ENCODE results near the gene TFR2. TPM values are rescaled to one million over a fixed set of nuclear protein-coding genes. Genes with fewer than 3 reads are reported as not detected.

Gene TFR2
- total RNA-seq, 1 experiment from 2014 or later = 9.1 TPM

- ATAC-seq (peak; percentile 88), DNase-seq (ENCODE audit: low read depth, low spot score) (no peak)
- no peaks in the 10 kb centered on the region for H3K27me3 ChIP-seq (ENCODE audit: control insufficient read depth, insufficient read depth, low read length)
- peaks cover 8% of the 10 kb centered on the region; the same call in 1 of the 2 replicates for H3K4me1 ChIP-seq (ENCODE audit: control insufficient read depth, insufficient read depth, low read length)
- ChIA-PET CTCF (interaction anchor here (0.5 kb wide), 1 partner anchor 22 kb away, joined by 4 read pairs; no protein-coding TSS in a partner anchor), POLR2A (interaction anchor here (0.6 kb wide), 1 partner anchor 71 kb away, joined by 3 read pairs; no protein-coding TSS in a partner anchor)
- intact Hi-C loops (cut with micrococcal nuclease; ENCODE audit: unreplicated experiment) (no loop called here), in situ Hi-C loops (cut with HindIII; ENCODE audit: low pct_unique_long_range_greater_than_20kb, low sequenced_read_pairs) (no loop called here)
- H3K27ac ChIP-seq (ENCODE audit: low read length) = peak overlapping the region; percentile 78
- H3K36me3 ChIP-seq (ENCODE audit: control insufficient read depth, insufficient read depth, low read length) = no peaks in the 10 kb centered on the region
- TF ChIP-seq CTCF (IDR thresholded peaks at IDR 0.05) = peak; percentile 81
- TF ChIP-seq TCF7L2 (IDR thresholded peaks at IDR 0.05; ENCODE audit: low read depth, low read length) = no peak
- TF ChIP-seq REST (IDR thresholded peaks at IDR 0.05; ENCODE audit: insufficient read depth in 1 of 2, low read depth in 2 of 2, low read length in 1 of 2) = no peak
- TF ChIP-seq POLR2AphosphoS5 (IDR thresholded peaks at IDR 0.05; ENCODE audit: low read depth, low read length) = 0 out of 2 replicates have a peak, but pooled peaks have one; percentile 2
- 0 out of 2 replicates have a peak, but pooled peaks have one; percentile 32 for TF ChIP-seq SIN3A (IDR thresholded peaks at IDR 0.05; ENCODE audit: borderline replicate concordance, insufficient read depth, low read depth, low read length)
- BruUV-seq (replicated peaks) = no TSS peak
- H3K4me3 ChIP-seq (ENCODE audit: low read depth in 2 of 2, low read length in 2 of 2) = peak overlapping the region; percentile 67 to 79
- H3K9me3 ChIP-seq (ENCODE audit: control insufficient read depth, insufficient read depth, low read depth, low read length) = no peaks in the 10 kb centered on the region
Measured at GRCh38 chr7:100604028-100604975, 37.0 kb downstream of the TFR2 start.

- no peaks in the 10 kb centered on the region for H3K27me3 ChIP-seq (ENCODE audit: control insufficient read depth, insufficient read depth, low read length)
- H3K4me3 ChIP-seq (ENCODE audit: low read depth in 2 of 2, low read length in 2 of 2) = peak overlapping the region; percentile 51 to 67
- ChIA-PET CTCF (interaction anchor here (0.5 kb wide), 1 partner anchor 22 kb away, joined by 4 read pairs; no protein-coding TSS in a partner anchor), POLR2A (no interaction called here)
- BruUV-seq (replicated peaks) = no TSS peak
- in situ Hi-C loops (cut with HindIII; ENCODE audit: low pct_unique_long_range_greater_than_20kb, low sequenced_read_pairs) = no loop called here
- no peaks in the 10 kb centered on the region for H3K9me3 ChIP-seq (ENCODE audit: control insufficient read depth, insufficient read depth, low read depth, low read length)
- intact Hi-C loops (cut with micrococcal nuclease; ENCODE audit: unreplicated experiment) = no loop called here
- no peak for TF ChIP-seq SIN3A (IDR thresholded peaks at IDR 0.05; ENCODE audit: borderline replicate concordance, insufficient read depth, low read depth, low read length)
- TF ChIP-seq POLR2AphosphoS5 (IDR thresholded peaks at IDR 0.05; ENCODE audit: low read depth, low read length) = no peak
- no peak for TF ChIP-seq TCF7L2 (IDR thresholded peaks at IDR 0.05; ENCODE audit: low read depth, low read length)
- no peak for TF ChIP-seq REST (IDR thresholded peaks at IDR 0.05; ENCODE audit: insufficient read depth in 1 of 2, low read depth in 2 of 2, low read length in 1 of 2)
- TF ChIP-seq CTCF (IDR thresholded peaks at IDR 0.05) = no peak
- no peaks in the 10 kb centered on the region for H3K36me3 ChIP-seq (ENCODE audit: control insufficient read depth, insufficient read depth, low read length)
- no peak for DNase-seq (ENCODE audit: low read depth, low spot score)
- peak overlapping the region; percentile 2; the same call in 1 of the 2 replicates for H3K27ac ChIP-seq (ENCODE audit: low read length)
- H3K4me1 ChIP-seq (ENCODE audit: control insufficient read depth, insufficient read depth, low read length) = peaks cover 8% of the 10 kb centered on the region; the same call in 1 of the 2 replicates
- peak; percentile 8; the same call in 1 of the 2 replicates for ATAC-seq
Measured at GRCh38 chr7:100603726-100604027, 37.7 kb downstream of the TFR2 start.
